ENCODE measurements around the gene NHERF2.

Gene NHERF2

DNA sequence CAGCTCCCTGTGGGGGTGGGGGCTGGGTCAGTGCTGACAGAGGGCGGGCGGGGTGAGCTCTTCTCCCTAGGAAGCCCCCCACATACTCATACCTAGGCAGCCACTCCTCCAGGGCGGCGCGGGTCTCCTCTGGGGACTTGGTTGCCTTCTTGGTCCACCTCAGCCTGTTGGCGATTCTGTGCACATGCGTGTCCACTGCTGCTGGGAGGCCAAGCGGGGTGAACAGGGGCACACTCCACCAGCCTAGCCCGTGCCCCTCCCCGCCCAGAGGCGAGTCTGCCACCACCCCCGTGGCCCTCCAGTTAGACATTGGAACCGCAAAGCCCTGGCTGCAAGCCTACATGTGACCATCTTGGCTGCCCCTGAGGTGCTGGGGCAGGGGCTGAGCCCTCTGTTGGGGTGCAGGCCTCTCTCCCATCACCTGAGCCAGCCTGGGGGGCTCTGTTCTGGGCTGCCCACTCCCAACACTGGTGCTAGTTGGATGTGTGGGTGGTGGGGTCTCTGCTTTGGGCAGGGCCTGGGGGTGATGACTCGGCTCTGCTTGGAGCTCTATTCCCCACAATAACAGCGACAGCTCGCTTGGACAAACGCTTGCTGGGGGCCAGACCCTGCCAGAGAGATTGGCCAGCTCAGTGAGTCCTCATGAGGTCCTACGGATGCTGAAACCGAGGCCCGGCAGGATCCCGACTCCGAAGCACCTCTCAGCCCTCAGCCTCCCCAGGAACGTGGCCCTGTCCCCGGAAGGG lies 13.5 kb downstream of the NHERF2 start:
- no peak for TF ChIP-seq POLR2A (IDR thresholded peaks at IDR 0.05; ENCODE audit: low read depth, low read length)
- no peak for DNase-seq (ENCODE audit: insufficient read length, low spot score)
- FAIRE-seq = no peak

DNA sequence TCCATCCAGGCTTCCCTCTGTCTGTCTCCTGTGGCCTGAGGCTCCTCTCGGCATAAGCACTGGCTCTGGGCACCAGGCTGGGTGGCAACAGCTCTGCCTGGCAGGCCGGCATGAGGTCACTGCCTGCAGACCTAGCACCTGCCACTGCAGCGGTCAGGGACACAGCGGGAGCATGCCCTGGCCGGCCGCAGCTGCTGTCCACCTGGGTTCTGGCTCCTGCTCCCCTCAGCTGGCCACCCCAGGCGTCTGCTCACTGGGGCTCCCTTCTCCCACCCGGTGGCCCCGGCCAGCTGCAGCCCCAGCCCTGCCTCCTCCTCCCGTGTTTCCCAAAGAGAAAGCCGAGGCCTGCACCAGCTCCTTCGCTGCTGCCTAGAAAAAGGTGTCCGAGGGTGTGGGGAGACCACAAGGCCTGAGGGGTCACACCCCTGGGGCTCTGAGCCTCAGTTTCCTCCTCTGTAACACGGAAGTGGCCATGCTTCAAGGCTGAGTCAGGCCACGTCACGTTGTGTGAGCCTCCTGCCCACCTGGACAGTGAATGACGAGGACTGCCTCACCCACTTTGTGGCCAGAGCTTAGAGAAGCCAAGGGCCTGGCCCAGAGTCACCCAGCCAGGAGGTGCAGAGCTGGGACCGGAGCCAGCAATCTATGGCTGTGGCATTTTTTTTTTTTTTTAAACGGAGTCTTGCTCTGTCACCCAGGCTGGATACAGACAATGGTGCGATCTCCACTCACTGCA lies 14.3 kb downstream of the NHERF2 start:
- no peak for TF ChIP-seq POLR2A (IDR thresholded peaks at IDR 0.05; ENCODE audit: low read depth, low read length)
- peak; percentile 86 for FAIRE-seq
- DNase-seq (ENCODE audit: insufficient read length, low spot score) = peak; percentile 90

DNA sequence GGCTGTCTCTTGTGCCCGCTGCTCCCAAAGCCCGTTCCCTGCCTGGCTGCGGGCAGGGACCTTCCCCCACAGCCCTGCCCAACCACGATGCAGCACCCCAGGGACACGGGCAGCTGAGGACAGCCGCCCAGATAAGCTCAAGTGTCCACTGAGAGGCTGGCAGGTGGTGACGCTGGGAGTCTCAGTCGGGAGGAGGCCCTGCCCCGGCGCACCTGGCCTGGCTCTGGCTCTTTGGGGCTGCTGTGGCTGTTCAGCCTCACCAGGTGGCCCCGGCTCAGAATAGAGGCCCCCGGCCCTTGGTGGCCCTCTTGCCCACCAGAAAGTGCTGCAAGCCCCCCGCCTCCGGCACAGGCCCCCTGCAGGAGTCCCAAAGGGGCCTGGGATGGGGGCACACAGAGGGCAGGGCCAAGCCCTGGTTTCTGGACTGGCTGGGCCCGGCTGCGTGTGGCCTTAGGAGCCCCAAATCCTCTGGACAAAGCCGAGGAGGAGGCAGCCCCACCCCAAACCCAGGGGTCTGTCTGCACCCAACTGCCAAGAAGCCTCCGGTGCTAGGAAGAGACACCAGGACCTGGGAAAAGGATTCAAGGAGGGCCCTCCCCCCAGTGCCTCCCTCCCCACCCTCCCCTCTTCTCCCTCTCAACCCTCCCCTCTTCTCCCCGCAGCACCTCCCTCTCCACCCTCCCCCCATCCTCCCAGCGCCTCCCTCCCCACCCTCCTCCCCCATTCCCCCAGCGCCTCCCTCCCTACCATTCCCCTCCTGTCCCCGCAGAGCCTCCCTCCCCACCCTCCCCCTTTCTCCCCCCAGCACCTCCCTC lies 15.7 kb downstream of the NHERF2 start:
- DNase-seq (ENCODE audit: insufficient read length, low spot score) (no peak), FAIRE-seq (no peak)
- no peak for TF ChIP-seq POLR2A (IDR thresholded peaks at IDR 0.05; ENCODE audit: low read depth, low read length)

- FAIRE-seq (no peak), DNase-seq (ENCODE audit: insufficient read length, low spot score) (no peak)
- TF ChIP-seq POLR2A (IDR thresholded peaks at IDR 0.05; ENCODE audit: low read depth, low read length) = no peak
These were observed 16.4 kb downstream of the NHERF2 start for GRCh38 chr16:2042986-2043666.

- no peak for DNase-seq (ENCODE audit: insufficient read length, low spot score)
- TF ChIP-seq POLR2A (IDR thresholded peaks at IDR 0.05; ENCODE audit: low read depth, low read length) = no peak
- FAIRE-seq = no peak
These were observed 17.2 kb downstream of the NHERF2 start for GRCh38 chr16:2043667-2044451.

DNA sequence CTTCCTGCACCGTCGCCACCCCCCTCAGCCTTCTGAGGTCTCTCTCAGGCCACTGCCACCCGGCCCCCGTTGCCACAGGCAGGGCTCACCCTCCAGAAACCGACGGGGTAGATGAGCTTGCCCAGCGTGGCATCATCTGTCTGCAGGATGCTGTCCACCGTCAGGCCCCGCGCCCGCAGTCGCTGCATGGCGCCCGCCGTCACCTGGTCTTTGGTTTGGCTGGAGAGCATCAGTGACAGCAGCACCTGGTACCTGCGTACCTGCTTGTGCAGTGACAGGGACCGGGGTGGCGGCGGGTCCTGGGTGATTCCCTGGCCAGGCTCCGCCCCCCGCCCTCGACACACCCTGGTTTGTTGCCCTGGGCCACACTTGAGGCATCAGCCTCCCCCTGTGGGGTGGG lies 17.8 kb downstream of the NHERF2 start:
- no peak for DNase-seq (ENCODE audit: insufficient read length, low spot score)
- FAIRE-seq = no peak
- no peak for TF ChIP-seq POLR2A (IDR thresholded peaks at IDR 0.05; ENCODE audit: low read depth, low read length)

DNA sequence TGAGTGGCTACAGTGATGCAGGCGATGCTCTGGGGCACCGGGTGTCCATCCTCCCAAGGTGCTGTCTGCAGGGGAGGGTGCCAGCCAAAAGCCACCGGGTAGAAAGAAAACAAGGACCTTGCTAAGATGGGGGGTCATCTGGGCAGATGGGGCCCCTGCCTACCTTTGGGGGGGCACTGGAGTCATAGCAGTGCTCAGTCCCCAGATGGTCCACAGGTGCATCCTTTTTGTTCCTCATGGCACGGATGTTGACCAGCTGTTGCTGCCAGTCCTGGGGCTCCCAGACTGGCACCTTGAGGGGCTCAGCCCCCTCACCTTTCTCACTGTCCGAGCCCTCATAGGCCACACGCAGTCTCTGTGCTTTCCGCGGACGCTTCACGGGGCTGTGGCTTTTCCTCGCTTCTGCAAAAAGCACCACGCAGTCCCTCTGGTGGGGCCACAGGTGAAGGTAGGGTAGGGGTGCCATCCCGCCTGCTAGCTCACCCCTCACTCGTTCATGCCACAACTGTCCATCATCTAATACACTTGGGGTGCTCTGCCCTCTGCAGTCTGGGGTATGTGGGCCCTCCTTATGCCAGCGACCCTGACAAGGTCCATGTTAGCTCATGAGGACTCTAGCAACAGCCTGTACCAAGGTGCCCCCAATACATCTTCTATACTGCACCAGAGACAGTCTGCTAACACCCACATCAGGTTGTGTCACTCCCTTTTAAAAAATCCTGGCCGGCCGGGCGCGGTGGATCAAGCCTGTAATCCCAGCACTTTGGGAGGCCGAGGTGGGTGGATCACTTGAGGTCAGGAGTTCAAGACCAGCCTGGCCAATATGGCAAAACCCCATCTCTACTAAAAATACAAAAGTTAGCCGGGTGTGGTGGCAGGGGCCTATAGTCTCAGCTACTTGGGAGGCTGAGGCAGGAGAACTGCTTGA lies 19.5 kb downstream of the NHERF2 start:
- no peak for DNase-seq (ENCODE audit: insufficient read length, low spot score)
- TF ChIP-seq POLR2A (IDR thresholded peaks at IDR 0.05; ENCODE audit: low read depth, low read length) = no peak
- no peak for FAIRE-seq

GRCh38 chr16:2046893-2047329 lies 20.2 kb downstream of the NHERF2 start:
- TF ChIP-seq POLR2A (IDR thresholded peaks at IDR 0.05; ENCODE audit: low read depth, low read length) = no peak
- DNase-seq (ENCODE audit: insufficient read length, low spot score) (no peak), FAIRE-seq (no peak)

DNA sequence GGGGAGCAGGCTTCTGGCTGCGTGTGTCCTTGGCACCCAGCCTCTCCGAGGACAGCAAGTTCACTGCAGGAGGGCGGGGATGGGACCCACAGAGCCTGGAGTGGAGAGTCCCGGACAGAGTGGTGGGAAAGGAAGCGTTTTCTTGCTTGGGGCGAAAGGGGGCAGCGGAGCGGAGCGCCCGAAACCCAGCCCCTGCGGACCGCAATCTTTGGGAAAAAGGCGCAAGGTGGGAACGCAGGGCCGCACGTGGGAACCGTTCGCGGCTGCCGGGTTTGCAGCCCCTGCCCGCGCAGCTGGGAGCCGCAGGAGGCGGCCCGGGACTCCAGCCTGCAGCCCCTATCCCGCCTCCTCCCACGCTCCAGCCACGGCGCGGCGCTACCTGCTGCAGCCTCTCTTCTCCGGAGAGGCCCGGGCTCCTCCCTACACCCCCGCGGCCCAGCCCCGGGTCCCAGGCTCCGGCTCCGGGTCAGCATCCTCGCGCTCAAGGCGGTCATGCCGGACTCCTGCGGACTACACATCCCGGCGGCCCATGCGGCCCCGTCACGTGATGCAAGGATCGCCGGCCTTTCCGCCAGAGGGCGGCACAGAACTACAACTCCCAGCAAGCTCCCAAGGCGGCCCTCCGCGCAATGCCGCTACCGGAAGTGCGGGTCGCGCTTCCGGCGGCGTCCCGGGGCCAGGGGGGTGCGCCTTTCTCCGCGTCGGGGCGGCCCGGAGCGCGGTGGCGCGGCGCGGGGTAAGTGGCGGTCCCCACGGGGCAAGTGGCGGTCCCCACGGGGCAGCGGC lies 20.8 kb downstream of the NHERF2 start, which contains the start of the genes NTHL1 and TSC2:
TSS of gene NTHL1 (minus strand) at position 505 of the 786 bp plus-strand sequence. CDS start at position 494, 11 bp downstream.
TSS of gene TSC2 (plus strand) at position 656 of the 786 bp plus-strand sequence. CDS start 631 bp downstream, outside the sequence.
- FAIRE-seq = no peak
- peak; percentile 89 for TF ChIP-seq POLR2A (IDR thresholded peaks at IDR 0.05; ENCODE audit: low read depth, low read length)
- DNase-seq (ENCODE audit: insufficient read length, low spot score) = peak; percentile 96

DNA sequence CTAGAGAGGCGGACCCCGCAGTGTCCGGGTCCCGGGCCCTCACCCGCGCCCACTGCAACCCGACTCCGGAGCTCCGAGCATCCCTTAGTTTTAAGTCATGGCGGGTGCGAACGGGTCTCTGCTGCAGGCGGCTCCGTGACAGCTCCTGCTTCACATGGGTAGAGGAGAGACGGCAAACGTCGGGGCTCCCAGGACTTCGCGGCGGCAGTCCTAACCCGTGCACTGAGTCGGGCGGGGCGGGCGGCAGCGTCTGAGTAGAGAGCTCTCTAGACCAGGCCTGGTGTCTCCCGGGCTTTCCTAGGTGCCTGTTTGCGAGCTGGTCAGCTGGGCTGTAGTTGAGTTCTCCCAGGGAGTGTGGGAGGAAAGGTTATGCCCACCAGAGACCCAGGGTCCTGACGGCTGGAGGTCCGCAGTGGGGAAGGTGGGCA lies 21.4 kb downstream of the NHERF2 start:
- no peak for TF ChIP-seq POLR2A (IDR thresholded peaks at IDR 0.05; ENCODE audit: low read depth, low read length)
- FAIRE-seq (no peak), DNase-seq (ENCODE audit: insufficient read length, low spot score) (no peak)

- FAIRE-seq = no peak
- no peak for DNase-seq (ENCODE audit: insufficient read length, low spot score)
- no peak for TF ChIP-seq POLR2A (IDR thresholded peaks at IDR 0.05; ENCODE audit: low read depth, low read length)
These were observed 26.5 kb downstream of the NHERF2 start for GRCh38 chr16:2053211-2053610.

Data from H54 (cell line).